Sigmoid colon (tissue), 7 donors: Measurements from ENCODE around the gene SSU72. TPM values are rescaled to one million over a fixed set of nuclear protein-coding genes. Genes with fewer than 3 reads are reported as not detected.

Source experiments
- DNase-seq: peaks from one replicate; pipeline ENCODE4 v3.0.0-alpha.2; 2019
- H3K27ac ChIP-seq, 4 donors: fragments of 200-600 bp; sonication (generic); one replicate each; pipeline ENCODE4 v1.5.1; 2016 to 2019; ENCODE audit warnings: mild to moderate bottlenecking in 1 of 4
- H3K27me3 ChIP-seq, 3 donors: fragments of 200-600 bp; sonication (generic); one replicate each; pipeline ENCODE4 v1.5.1; 2019; ENCODE audit warnings: mild to moderate bottlenecking in 1 of 3
- H3K36me3 ChIP-seq, 4 donors: fragments of 200-600 bp; sonication (generic); one replicate each; pipeline ENCODE4 v1.5.1; 2016 to 2019
- H3K4me1 ChIP-seq, 4 donors: fragments of 200-600 bp; sonication (generic); one replicate each; pipeline ENCODE4 v1.5.1; 2017 to 2019
- H3K4me3 ChIP-seq, 4 donors: fragments of 200-600 bp; sonication (generic); one replicate each; pipeline ENCODE4 v1.5.1; 2017 to 2019; ENCODE audit warnings: mild to moderate bottlenecking in 2 of 4, moderate library complexity in 1 of 4
- H3K9me3 ChIP-seq, 4 donors: fragments of 200-600 bp in 3 of 4; sonication (generic) in 3 of 4; one replicate each; pipeline versions ENCODE4 v1.5.1 to v1.6.1; 2013 to 2019
- EP300 ChIP-seq, 4 donors: sonication (generic); formaldehyde crosslinking; IDR thresholded peaks; one replicate each; pipeline ENCODE4 v1.6.1; 2017; ENCODE audit warnings: antibody characterized with exemption in 4 of 4
- POLR2A ChIP-seq, 2 donors: fragments of 450-650 bp; IDR thresholded peaks; one replicate each; pipeline ENCODE4 v1.6.1; 2016; ENCODE audit warnings: antibody characterized with exemption in 2 of 2, mild to moderate bottlenecking in 2 of 2, moderate library complexity in 2 of 2
- POLR2AphosphoS5 ChIP-seq, 4 donors: sonication (generic); formaldehyde crosslinking; IDR thresholded peaks; one replicate each; pipeline ENCODE4 v1.6.1; 2017; ENCODE audit warnings: antibody characterized with exemption in 4 of 4
- whole genome bisulfite sequencing, 2 donors: extraction: QIAGEN DNeasy Blood & Tissue Kit; methylation state at CpG; one replicate each; pipeline ENCODE4 v1.1.7; 2013; 5-methylcytosine and 5-hydroxymethylcytosine counted together
- intact Hi-C: fragments of 100-400 bp; cut with DNase I; formaldehyde crosslinking; loops from one replicate; pipeline ENCODE4 v1.15.1; 2023
- polyA plus RNA-seq, 3 donors: library from polyadenylated mRNA; stranded (reverse); fragments of 200-250 nt; gene quantifications; one replicate each; pipeline ENCODE4 v1.2.3, GENCODE V29; 2013
- total RNA-seq, 4 donors: library from RNA; depleted of rRNA; stranded (reverse); fragments of >200 nt; gene quantifications; one replicate each; pipeline ENCODE4 v1.1.0, GENCODE V29; 2016
- TF ChIP-seq, protein P1 (sequence below), 4 experiments: fragments of 450-650 bp in 3 of 4; fragments of 200-600 bp in 1 of 4; IDR thresholded peaks; one replicate each; pipeline ENCODE4 v1.5.1; 2016 to 2019; ENCODE audit warnings: antibody characterized with exemption in 4 of 4, mild to moderate bottlenecking in 3 of 4, moderate library complexity in 2 of 4
- donor health status: healthy with polysubstance abuse.
- donor health status: Bipolar disorder and iron deficiency.
- donor health status: healthy.

The SSU72 gene
- total and polyA plus RNA-seq, 7 donors = 98.9 to 165 (median 119) TPM

DNA sequence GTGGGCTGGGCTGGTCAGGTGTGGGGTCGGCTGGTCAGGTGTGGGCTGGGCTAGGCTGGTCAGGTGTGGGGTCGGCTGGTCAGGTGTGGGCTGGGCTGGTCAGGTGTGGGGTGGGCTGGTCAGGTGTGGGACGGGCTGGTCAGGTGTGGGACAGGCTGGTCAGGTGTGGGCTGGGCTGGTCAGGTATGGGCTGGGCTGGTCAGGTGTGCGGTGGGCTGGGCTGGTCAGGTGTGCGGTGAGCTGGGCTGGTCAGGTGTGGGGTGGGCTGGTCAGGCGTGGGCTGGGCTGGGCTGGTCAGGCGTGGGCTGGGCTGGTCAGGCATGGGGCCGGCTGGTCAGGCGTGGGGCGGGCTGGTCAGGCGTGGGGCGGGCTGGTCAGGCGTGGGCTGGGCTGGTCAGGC is 31.6 kb upstream of the SSU72 start:
- 74 to 84% methylated on average over 13 of the region's 13 CpGs for WGBS, 2 donors
- Histone ChIP-seq H3K27me3 (peaks cover 0 to 39% (median 15%) of the 10 kb centered on the region in 3 donors), H3K4me1 (peaks cover 0 to 5% (median 0%) of the 10 kb centered on the region in 4 donors), H3K9me3 (no peaks in the 10 kb centered on the region), H3K36me3 (no peaks in the 10 kb centered on the region), H3K4me3 (no peak overlapping the region), H3K27ac (no peak overlapping the region)
- TF ChIP-seq, protein P1, sequence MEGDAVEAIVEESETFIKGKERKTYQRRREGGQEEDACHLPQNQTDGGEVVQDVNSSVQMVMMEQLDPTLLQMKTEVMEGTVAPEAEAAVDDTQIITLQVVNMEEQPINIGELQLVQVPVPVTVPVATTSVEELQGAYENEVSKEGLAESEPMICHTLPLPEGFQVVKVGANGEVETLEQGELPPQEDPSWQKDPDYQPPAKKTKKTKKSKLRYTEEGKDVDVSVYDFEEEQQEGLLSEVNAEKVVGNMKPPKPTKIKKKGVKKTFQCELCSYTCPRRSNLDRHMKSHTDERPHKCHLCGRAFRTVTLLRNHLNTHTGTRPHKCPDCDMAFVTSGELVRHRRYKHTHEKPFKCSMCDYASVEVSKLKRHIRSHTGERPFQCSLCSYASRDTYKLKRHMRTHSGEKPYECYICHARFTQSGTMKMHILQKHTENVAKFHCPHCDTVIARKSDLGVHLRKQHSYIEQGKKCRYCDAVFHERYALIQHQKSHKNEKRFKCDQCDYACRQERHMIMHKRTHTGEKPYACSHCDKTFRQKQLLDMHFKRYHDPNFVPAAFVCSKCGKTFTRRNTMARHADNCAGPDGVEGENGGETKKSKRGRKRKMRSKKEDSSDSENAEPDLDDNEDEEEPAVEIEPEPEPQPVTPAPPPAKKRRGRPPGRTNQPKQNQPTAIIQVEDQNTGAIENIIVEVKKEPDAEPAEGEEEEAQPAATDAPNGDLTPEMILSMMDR (IDR thresholded peaks at IDR 0.05) = no peak
- TF ChIP-seq POLR2A (IDR thresholded peaks at IDR 0.05) (no peak), EP300 (IDR thresholded peaks at IDR 0.05) (no peak), POLR2AphosphoS5 (IDR thresholded peaks at IDR 0.05) (no peak)
- intact Hi-C loops = no loop called here
- no peak for DNase-seq

DNA sequence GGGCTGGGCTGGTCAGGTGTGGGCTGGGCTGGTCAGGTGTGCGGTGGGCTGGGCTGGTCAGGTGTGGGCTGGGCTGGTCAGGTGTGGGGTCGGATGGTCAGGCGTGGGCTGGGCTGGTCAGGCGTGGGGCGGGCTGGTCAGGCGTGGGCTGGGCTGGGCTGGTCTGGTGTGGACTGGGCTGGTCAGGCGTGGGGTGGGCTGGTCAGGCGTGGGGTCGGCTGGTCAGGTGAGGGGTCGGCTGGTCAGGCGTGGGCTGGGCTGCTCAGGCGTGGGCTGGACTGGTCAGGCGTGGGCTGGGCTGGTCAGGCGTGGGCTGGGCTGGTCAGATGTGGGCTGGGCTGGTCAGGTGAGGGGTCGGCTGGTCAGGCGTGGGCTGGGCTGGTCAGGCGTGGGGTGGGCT is 31.1 kb upstream of the SSU72 start:
- intact Hi-C loops = no loop called here
- no peaks in the 10 kb centered on the region for H3K36me3 ChIP-seq
- WGBS, 2 donors = 80 to 95% methylated on average over 17 of the region's 17 CpGs
- peaks cover 0 to 4% (median under 1%) of the 10 kb centered on the region in 4 donors for H3K4me1 ChIP-seq
- TF ChIP-seq POLR2AphosphoS5 (IDR thresholded peaks at IDR 0.05) (no peak), POLR2A (IDR thresholded peaks at IDR 0.05) (no peak)
- H3K9me3 ChIP-seq = no peaks in the 10 kb centered on the region
- no peak overlapping the region for H3K27ac ChIP-seq
- peaks cover 3 to 44% (median 20%) of the 10 kb centered on the region in 3 donors for H3K27me3 ChIP-seq
- DNase-seq = no peak
- no peak overlapping the region for H3K4me3 ChIP-seq

DNA sequence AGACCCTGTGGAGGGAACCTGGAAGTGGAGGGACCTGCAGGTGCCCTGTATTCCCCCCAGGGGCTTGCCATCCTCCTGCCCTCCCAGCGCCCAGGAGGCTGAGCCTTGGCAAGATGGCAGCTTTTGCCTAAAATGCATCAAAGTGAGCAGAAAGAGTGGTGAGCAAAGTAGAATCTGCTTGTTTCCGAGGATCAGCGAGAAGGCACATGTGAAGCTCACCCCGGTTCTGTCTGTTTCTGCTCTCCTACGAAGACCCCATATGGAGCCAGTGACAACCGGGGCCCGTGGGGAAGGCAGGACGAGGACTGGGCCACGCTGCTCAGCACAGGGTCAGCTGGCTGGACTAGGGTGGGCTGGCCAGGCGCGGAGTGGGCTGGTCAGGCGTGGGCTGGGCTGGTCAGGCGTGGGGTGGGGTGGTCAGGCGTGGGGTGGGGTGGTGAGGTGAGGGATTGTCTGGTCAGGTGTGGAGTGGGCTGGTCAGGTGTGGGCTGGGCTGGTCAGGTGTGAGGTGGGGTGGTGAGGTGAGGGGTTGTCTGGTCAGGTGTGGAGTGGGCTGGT is 30.4 kb upstream of the SSU72 start:
- Histone ChIP-seq H3K4me3 (no peak overlapping the region), H3K27me3 (peaks cover 10 to 50% (median 26%) of the 10 kb centered on the region in 3 donors)
- no peak for TF ChIP-seq POLR2A (IDR thresholded peaks at IDR 0.05)
- TF ChIP-seq, protein P1 (IDR thresholded peaks at IDR 0.05) = no peak
- no peak for TF ChIP-seq EP300 (IDR thresholded peaks at IDR 0.05)
- TF ChIP-seq POLR2AphosphoS5 (IDR thresholded peaks at IDR 0.05) = no peak

DNA sequence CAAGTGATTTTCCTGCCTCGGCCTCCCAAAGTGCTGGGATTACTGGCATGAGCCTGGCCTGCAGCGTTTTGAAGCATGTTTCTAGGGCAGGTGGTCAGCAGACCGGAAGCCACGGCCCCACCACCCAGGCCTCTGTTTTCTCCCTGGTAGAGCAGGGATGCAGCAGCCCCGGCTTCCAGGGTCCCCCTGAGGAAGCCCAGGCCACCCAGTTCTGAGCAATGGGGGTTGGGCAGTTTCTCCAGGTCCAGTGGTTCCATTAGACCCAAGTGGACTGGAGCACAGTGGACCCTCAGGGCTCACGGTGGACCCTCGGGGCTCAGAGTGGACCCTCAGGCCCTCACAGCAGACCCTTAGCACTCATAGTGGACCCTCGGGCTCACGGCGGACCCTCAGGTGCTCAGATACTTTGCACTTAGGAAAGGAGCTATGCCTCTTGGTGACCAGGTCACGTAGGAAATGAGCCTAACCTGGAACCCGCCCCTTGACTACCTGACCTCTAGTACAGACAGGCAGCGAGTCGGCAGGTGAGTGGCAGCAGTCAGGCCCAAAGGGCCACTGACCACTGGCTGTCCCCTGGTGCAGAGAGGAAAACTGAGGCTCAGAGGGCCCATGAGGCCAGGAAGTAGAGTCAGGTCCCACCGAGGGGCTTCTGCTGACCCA is 29.8 kb upstream of the SSU72 start:
- 73 to 87% methylated on average over 15 of the region's 15 CpGs for WGBS, 2 donors
- intact Hi-C loops = no loop called here
- H3K36me3 ChIP-seq = no peaks in the 10 kb centered on the region
- H3K27ac ChIP-seq = no peak overlapping the region
- H3K4me3 ChIP-seq = no peak overlapping the region
- peaks cover 0 to 9% (median 8%) of the 10 kb centered on the region in 4 donors for H3K4me1 ChIP-seq
- TF ChIP-seq, protein P1 (IDR thresholded peaks at IDR 0.05) = no peak
- TF ChIP-seq EP300 (IDR thresholded peaks at IDR 0.05) (no peak), POLR2AphosphoS5 (IDR thresholded peaks at IDR 0.05) (no peak), POLR2A (IDR thresholded peaks at IDR 0.05) (no peak)
- no peaks in the 10 kb centered on the region for H3K9me3 ChIP-seq
- H3K27me3 ChIP-seq = peaks cover 10 to 52% (median 27%) of the 10 kb centered on the region in 3 donors
- DNase-seq = no peak

More for the DNA sequence above, 30.4 kb upstream of the SSU72 start:
- H3K36me3 ChIP-seq = no peaks in the 10 kb centered on the region
- DNase-seq = no peak
- intact Hi-C loops = no loop called here
- no peaks in the 10 kb centered on the region for H3K9me3 ChIP-seq
- H3K4me1 ChIP-seq = peaks cover 0 to 8% (median 7%) of the 10 kb centered on the region in 4 donors
- WGBS, 2 donors = 65 to 82% methylated on average over 14 of the region's 14 CpGs
- no peak overlapping the region for H3K27ac ChIP-seq

DNA sequence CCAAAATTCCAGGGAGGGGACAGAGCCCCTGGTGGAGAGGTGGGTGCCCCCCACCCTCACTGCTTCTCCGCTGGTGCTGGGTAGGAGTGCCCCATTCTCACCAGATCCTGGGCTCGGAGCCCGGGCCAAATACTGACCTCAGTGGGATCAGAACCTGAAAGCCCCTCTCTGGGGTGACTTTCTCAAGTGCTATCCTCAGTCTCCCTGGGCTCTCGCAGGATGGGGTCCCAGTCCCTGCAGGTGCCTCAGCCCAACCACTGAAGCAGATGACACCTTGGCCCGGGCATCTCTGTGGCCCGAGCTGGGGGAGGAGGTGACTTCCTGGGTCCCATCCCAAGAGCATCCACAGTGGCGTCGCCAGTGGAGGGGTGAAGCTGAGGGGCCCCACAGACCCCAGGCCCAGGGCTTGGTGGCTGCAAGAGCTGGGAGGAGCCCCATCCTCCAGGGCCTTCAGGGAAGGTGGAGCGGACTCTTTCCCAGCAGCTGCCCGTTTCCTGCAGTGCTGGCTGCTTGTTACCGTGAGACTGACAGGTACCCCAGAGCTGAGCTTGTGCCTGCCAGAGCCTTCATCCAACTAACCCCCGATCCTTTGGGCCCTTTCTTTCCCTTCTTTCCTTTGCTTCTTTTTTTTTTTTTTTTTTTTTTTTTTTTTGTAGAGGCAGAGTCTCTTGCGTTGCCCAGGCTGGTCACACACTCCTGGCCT is 29.2 kb upstream of the SSU72 start:
- WGBS, 2 donors = 55 to 80% methylated on average over 13 of the region's 13 CpGs
- H3K27ac ChIP-seq = no peak overlapping the region
- DNase-seq = no peak
- H3K4me1 ChIP-seq = peaks cover 0 to 16% (median 14%) of the 10 kb centered on the region in 4 donors
- no peak overlapping the region for H3K4me3 ChIP-seq
- peaks cover 17 to 59% (median 34%) of the 10 kb centered on the region in 3 donors for H3K27me3 ChIP-seq
- H3K36me3 ChIP-seq = no peaks in the 10 kb centered on the region
- no peak for TF ChIP-seq POLR2AphosphoS5 (IDR thresholded peaks at IDR 0.05)
- TF ChIP-seq EP300 (IDR thresholded peaks at IDR 0.05) = no peak
- TF ChIP-seq, protein P1 (IDR thresholded peaks at IDR 0.05) = no peak
- no peak for TF ChIP-seq POLR2A (IDR thresholded peaks at IDR 0.05)
- H3K9me3 ChIP-seq = no peaks in the 10 kb centered on the region
- intact Hi-C loops = no loop called here
